GM23248 (cell line): ENCODE data around the gene PROC. TPM values are rescaled to one million over a fixed set of nuclear protein-coding genes. Genes with fewer than 3 reads are reported as not detected.

Source experiments
- DNase-seq: peaks from one replicate; pipeline ENCODE4 v3.0.0-alpha.2; 2015
- H2AFZ ChIP-seq: fragments of 200-600 bp; sonication (generic); 2 replicates; pipeline ENCODE4 v1.6.1; 2016; ENCODE audit warnings: antibody characterized with exemption
- H3F3A ChIP-seq: fragments of 200-600 bp; sonication (generic); 2 replicates; pipeline ENCODE4 v1.6.1; 2016; ENCODE audit warnings: mild to moderate bottlenecking, antibody characterized with exemption, mixed run types; ENCODE audit not compliant: insufficient read depth
- H3K27ac ChIP-seq: fragments of 200-600 bp; sonication (generic); 2 replicates; pipeline ENCODE4 v1.5.1; 2016; ENCODE audit warnings: mild to moderate bottlenecking
- H3K27me3 ChIP-seq: fragments of 200-600 bp; sonication (generic); replicated peaks from 2 replicates; pipeline ENCODE4 v1.6.1; 2016; ENCODE audit warnings: mild to moderate bottlenecking; ENCODE audit not compliant: insufficient read depth
- H3K36me3 ChIP-seq: fragments of 200-600 bp; sonication (generic); 2 replicates; pipeline ENCODE4 v1.6.1; 2016; ENCODE audit warnings: low read depth, mild to moderate bottlenecking
- H3K4me1 ChIP-seq: fragments of 200-600 bp; sonication (generic); 2 replicates; pipeline ENCODE4 v1.6.1; 2016; ENCODE audit warnings: mild to moderate bottlenecking; ENCODE audit not compliant: insufficient read depth
- H3K4me2 ChIP-seq: fragments of 200-600 bp; sonication (generic); one replicate; pipeline ENCODE4 v1.6.1; 2016; ENCODE audit warnings: mild to moderate bottlenecking; ENCODE audit not compliant: unreplicated experiment
- H3K4me3 ChIP-seq: fragments of 200-600 bp; sonication (generic); 2 replicates; pipeline ENCODE4 v1.5.1; 2016; ENCODE audit warnings: mild to moderate bottlenecking
- H3K79me2 ChIP-seq: fragments of 200-600 bp; sonication (generic); 2 replicates; pipeline ENCODE4 v1.6.1; 2016; ENCODE audit warnings: mild to moderate bottlenecking; ENCODE audit not compliant: insufficient read depth
- H3K9ac ChIP-seq: fragments of 200-600 bp; sonication (generic); 2 replicates; pipeline ENCODE4 v1.6.1; 2016; ENCODE audit warnings: mild to moderate bottlenecking
- H3K9me2 ChIP-seq: fragments of 200-600 bp; sonication (generic); 2 replicates; pipeline ENCODE4 v1.6.1; 2016; ENCODE audit warnings: mixed run types, mild to moderate bottlenecking, moderate library complexity; ENCODE audit not compliant: insufficient read depth
- H3K9me3 ChIP-seq: fragments of 200-600 bp; sonication (generic); one replicate; pipeline ENCODE4 v1.6.1; 2017; ENCODE audit warnings: low read depth
- H4K20me1 ChIP-seq: fragments of 200-600 bp; sonication (generic); 2 replicates; pipeline ENCODE4 v1.6.0; 2016; ENCODE audit not compliant: insufficient read depth
- EZH2 ChIP-seq: fragments of 200-600 bp; sonication (generic); IDR thresholded peaks from 2 replicates; pipeline ENCODE4 v1.6.1; 2018; ENCODE audit warnings: antibody characterized with exemption, mild to moderate bottlenecking; ENCODE audit not compliant: insufficient read depth, poor library complexity, severe bottlenecking
- EZH2phosphoT487 ChIP-seq: fragments of 200-600 bp; sonication (generic); IDR thresholded peaks from 2 replicates; pipeline ENCODE4 v1.6.1; 2018; ENCODE audit warnings: antibody characterized with exemption, moderate library complexity, mild to moderate bottlenecking, low read depth; ENCODE audit not compliant: insufficient read depth
- WGBS, 2 experiments: methylation state at CpG; one replicate each; pipeline ENCODE4 v1.1.6; 2015 to 2017; ENCODE audit warnings: low lambda C conversion rate in 2 of 2, low coverage in 1 of 2; ENCODE audit errors: missing lambda C conversion rate in 2 of 2; 5-methylcytosine and 5-hydroxymethylcytosine counted together
- in situ Hi-C: fragments of 300-500 bp; cut with MboI; formaldehyde crosslinking; loops from 2 replicates; pipeline ENCODE4 v1.15.0; 2020
- polyA plus RNA-seq: library from polyadenylated mRNA; unstranded; fragments of >200 nt; fragmentation: Nextera tagmentation; extraction: Ambion mirVana; gene quantifications from 2 replicates; pipeline ENCODE4 v1.2.1, GENCODE V29; 2016
- total RNA-seq: library from RNA; depleted of rRNA; stranded (reverse); fragments of >200 nt; shearing (Covaris generic); gene quantifications from 2 replicates; pipeline ENCODE4 v1.2.3, GENCODE V29; 2014

Gene PROC
- total and polyA plus RNA-seq, 2 experiments from 2014 or later = not detected

DNA sequence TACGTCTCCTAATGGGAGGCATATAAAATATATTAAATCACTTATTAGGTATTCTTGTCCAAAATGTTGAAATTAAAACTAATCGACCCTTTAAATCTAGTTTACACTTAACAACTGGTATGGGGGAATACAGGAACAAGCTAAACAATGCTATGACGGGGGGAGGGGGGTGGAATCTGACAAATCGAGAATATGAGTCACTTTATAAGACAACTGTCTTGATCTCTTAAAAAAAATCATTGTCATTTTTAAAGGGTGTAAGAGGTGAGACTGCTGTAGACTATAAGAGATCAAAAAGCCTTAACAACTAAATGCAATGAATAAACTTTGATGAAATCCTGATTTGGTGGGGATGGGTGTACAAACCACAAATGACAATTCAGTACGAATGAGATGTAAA is 36.5 kb upstream of the PROC start:
- in situ Hi-C loops = no loop called here
- no peak for DNase-seq
- peaks cover 10% of the 10 kb centered on the region for H3F3A ChIP-seq
- H3K9me2 ChIP-seq = no peaks in the 10 kb centered on the region
- H3K4me2 ChIP-seq = no peak overlapping the region
- no peak overlapping the region for H2AFZ ChIP-seq
- H3K36me3 ChIP-seq = no peaks in the 10 kb centered on the region
- no peak for TF ChIP-seq EZH2phosphoT487
- TF ChIP-seq EZH2 = no peak
- no peak overlapping the region for H3K9ac ChIP-seq
- peaks cover 9% of the 10 kb centered on the region; the same call in 1 of the 2 replicates for H4K20me1 ChIP-seq
- peaks cover 43% of the 10 kb centered on the region for H3K4me1 ChIP-seq
- no peaks in the 10 kb centered on the region for H3K27me3 ChIP-seq
- H3K79me2 ChIP-seq = peaks cover 100% of the 10 kb centered on the region
- no peak overlapping the region for H3K4me3 ChIP-seq
- no peaks in the 10 kb centered on the region for H3K9me3 ChIP-seq
- 50 to 58% methylated on average over 5 of the region's 5 CpGs for WGBS, 2 experiments
- H3K27ac ChIP-seq = no peak overlapping the region

DNA sequence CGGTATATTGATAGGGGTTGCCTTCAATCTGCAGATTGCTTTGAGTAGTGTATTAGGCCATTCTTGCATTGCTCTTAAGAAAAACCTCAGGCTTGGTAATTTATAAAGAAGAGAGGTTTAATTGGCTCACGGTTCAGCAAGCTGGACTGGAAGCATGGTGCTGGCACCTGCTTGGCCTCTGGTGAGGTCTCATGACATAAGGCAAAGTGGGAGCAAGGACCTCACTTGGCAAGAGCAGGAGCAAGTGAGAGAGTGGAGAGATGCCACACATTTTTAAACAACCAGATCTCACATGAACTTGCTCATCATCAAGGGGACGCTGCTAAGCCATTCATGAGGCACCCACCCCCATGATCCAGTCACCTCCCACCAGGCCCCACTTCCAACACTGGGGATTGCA is 35.4 kb upstream of the PROC start:
- TF ChIP-seq EZH2phosphoT487 (no peak), EZH2 (no peak)
- H3K4me2 ChIP-seq = no peak overlapping the region
- H3K36me3 ChIP-seq = no peaks in the 10 kb centered on the region
- DNase-seq = no peak
- no peak overlapping the region for H3K9ac ChIP-seq
- 75 to 79% methylated on average over 3 of the region's 3 CpGs for WGBS, 2 experiments
- H3K79me2 ChIP-seq = peaks cover 92% of the 10 kb centered on the region
- H4K20me1 ChIP-seq = peaks cover 9% of the 10 kb centered on the region; the same call in 1 of the 2 replicates
- H3K27me3 ChIP-seq = no peaks in the 10 kb centered on the region
- H2AFZ ChIP-seq = no peak overlapping the region
- H3K4me3 ChIP-seq = no peak overlapping the region
- H3K4me1 ChIP-seq = peaks cover 34% of the 10 kb centered on the region
- no peaks in the 10 kb centered on the region for H3K9me2 ChIP-seq
- no peak overlapping the region for H3K27ac ChIP-seq
- H3F3A ChIP-seq = peaks cover 13% of the 10 kb centered on the region
- no peaks in the 10 kb centered on the region for H3K9me3 ChIP-seq
- in situ Hi-C loops = no loop called here

DNA sequence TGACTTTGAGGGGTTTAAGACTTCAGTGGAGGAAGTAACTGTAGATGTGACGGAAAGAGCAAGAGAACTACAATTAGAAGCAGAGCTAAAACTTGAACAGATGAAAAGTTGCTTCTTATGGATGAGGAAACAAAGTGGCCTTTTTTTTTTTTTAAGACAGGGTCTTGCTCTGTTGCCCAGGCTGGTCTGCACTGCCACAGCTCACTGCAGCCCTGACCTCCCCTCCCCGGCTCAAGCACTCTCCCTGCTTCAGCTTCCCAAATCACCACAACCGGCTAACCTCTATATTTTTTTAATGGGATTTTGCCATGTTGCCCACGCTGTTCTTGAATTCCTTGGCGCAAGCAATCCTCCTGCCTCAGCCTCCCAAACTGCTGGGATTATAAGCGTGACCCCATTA is 33.7 kb upstream of the PROC start:
- H3K27ac ChIP-seq = no peak overlapping the region
- no peak for DNase-seq
- H3K9ac ChIP-seq = no peak overlapping the region
- H3K4me2 ChIP-seq = peak overlapping the region; percentile 22
- peaks cover 39% of the 10 kb centered on the region for H3K4me1 ChIP-seq
- no peaks in the 10 kb centered on the region for H3K27me3 ChIP-seq
- H3F3A ChIP-seq = peaks cover 13% of the 10 kb centered on the region
- H2AFZ ChIP-seq = no peak overlapping the region
- no peaks in the 10 kb centered on the region for H3K9me3 ChIP-seq
- peaks cover 75% of the 10 kb centered on the region for H3K79me2 ChIP-seq
- in situ Hi-C loops = no loop called here
- no peaks in the 10 kb centered on the region for H3K36me3 ChIP-seq
- no peak overlapping the region for H3K4me3 ChIP-seq
- 72 to 76% methylated on average over 6 of the region's 6 CpGs for WGBS, 2 experiments
- TF ChIP-seq EZH2 = no peak
- no peak for TF ChIP-seq EZH2phosphoT487
- H3K9me2 ChIP-seq = no peaks in the 10 kb centered on the region
- peaks cover 9% of the 10 kb centered on the region; the same call in 1 of the 2 replicates for H4K20me1 ChIP-seq

DNA sequence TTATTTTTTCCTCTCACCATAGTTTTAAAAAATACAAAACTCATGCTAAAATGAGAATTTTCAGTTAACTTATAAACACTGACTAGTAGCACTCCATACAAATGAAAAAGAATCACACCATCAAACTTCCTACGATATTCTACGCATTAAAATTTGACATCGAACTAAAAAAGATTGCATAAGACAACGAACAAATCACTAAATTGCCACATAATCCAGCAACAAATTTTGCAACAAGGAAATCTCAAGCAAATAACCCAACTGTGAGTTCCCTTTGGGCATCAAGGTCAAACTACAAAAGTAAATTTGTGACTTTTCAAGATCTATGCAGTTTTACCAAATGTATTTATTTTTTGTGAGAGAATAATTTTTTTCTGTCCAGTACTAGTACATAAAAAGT is 32.0 kb upstream of the PROC start:
- Histone ChIP-seq H3K79me2 (peaks cover 57% of the 10 kb centered on the region), H3K9me2 (no peaks in the 10 kb centered on the region), H3K27me3 (no peaks in the 10 kb centered on the region), H3K27ac (peak overlapping the region; percentile 98), H3K4me2 (peak overlapping the region; percentile 100), H3K4me1 (peaks cover 35% of the 10 kb centered on the region), H3K9me3 (no peaks in the 10 kb centered on the region), H4K20me1 (no peaks in the 10 kb centered on the region), H3K9ac (peak overlapping the region; percentile 100), H2AFZ (peak overlapping the region; percentile 14; the same call in 1 of the 2 replicates), H3K4me3 (peak overlapping the region; percentile 98), H3K36me3 (no peaks in the 10 kb centered on the region), H3F3A (peaks cover 13% of the 10 kb centered on the region)
- in situ Hi-C loops = no loop called here
- no peak for TF ChIP-seq EZH2
- no peak for TF ChIP-seq EZH2phosphoT487
- peak; percentile 55 for DNase-seq
- 13 to 17% methylated on average over 4 of the region's 4 CpGs for WGBS, 2 experiments
